GM23338 (cell line): Measurements from ENCODE around the gene CFAP90. TPM values are rescaled to one million over a fixed set of nuclear protein-coding genes. Genes with fewer than 3 reads are reported as not detected.

Source experiments
- CREB1 ChIP-seq: fragments of 250-450 bp; sonication (Bioruptor Pico); IDR thresholded peaks from 2 replicates; pipeline ENCODE4 v1.5.0; 2020; ENCODE audit warnings: low read depth, mild to moderate bottlenecking, moderate library complexity
- NANOG ChIP-seq: IDR thresholded peaks from 2 replicates; pipeline ENCODE4 v1.6.1; 2016; ENCODE audit warnings: antibody characterized with exemption, borderline replicate concordance
- STAT1 ChIP-seq: IDR thresholded peaks from one replicate; pipeline ENCODE4 v1.6.1; 2016; ENCODE audit warnings: antibody characterized with exemption; ENCODE audit not compliant: unreplicated experiment
- ZNF114 ChIP-seq: fragments of 250-450 bp; sonication (Bioruptor Pico); IDR thresholded peaks from 2 replicates; pipeline ENCODE4 v1.5.0; 2020; ENCODE audit warnings: mild to moderate bottlenecking, moderate library complexity
- ZNF331 ChIP-seq: fragments of 250-450 bp; sonication (Bioruptor Pico); IDR thresholded peaks from 2 replicates; pipeline ENCODE4 v1.5.0; 2020; ENCODE audit warnings: low read depth, mild to moderate bottlenecking, moderate library complexity
- polyA plus RNA-seq: library from polyadenylated mRNA; unstranded; fragments of >200 nt; fragmentation: Nextera tagmentation; extraction: Ambion mirVana; gene quantifications from 2 replicates; pipeline ENCODE4 v1.2.1, GENCODE V29; 2016
- total RNA-seq: library from RNA; depleted of rRNA; stranded (reverse); fragments of >200 nt; shearing (Covaris generic); gene quantifications from 2 replicates; pipeline ENCODE4 v1.2.3, GENCODE V29; 2014; rRNA removed
- TF ChIP-seq, protein P1 (sequence below): IDR thresholded peaks from 2 replicates; pipeline ENCODE4 v1.6.1; 2016; ENCODE audit warnings: antibody characterized with exemption

The CFAP90 gene
- total and polyA plus RNA-seq, 2 experiments from 2014 or later: 0.10 to 1.0 TPM

DNA sequence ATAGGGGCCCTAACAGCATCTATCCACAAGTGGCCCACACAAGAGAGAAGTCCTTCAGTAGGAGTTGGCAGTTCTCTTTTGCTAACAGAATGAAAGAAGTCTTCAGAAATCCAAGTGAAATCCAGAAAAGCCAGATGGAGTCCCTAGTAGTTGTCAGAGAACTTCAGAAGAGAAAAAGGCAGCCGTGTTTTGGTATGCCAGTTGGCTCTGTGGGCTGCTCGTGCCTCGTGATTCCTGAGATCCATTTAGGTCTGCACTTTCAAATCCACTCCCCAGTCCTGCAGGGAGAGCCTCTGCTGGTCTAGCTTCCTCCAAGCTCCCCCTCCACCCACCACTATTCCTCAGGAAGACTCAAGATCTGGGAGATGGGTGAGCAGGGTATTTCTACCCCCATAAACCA, 69.0 kb downstream of the CFAP90 start (continued):
- TF ChIP-seq, protein P1, sequence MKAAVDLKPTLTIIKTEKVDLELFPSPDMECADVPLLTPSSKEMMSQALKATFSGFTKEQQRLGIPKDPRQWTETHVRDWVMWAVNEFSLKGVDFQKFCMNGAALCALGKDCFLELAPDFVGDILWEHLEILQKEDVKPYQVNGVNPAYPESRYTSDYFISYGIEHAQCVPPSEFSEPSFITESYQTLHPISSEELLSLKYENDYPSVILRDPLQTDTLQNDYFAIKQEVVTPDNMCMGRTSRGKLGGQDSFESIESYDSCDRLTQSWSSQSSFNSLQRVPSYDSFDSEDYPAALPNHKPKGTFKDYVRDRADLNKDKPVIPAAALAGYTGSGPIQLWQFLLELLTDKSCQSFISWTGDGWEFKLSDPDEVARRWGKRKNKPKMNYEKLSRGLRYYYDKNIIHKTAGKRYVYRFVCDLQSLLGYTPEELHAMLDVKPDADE: no peak
- TF ChIP-seq ZNF331 (CRISPR knock-in tag) (no peak), NANOG (no peak), ZNF114 (no peak), CREB1 (no peak), STAT1 (no peak)

Other genes with a start within 250 kb of the CFAP90 start
- gene FASTKD3, start 17.9 kb upstream of the CFAP90 start, total RNA-seq: 11.8 and 13.5 TPM in 2 replicates
- 10.8 and 12.2 TPM in 2 replicates for gene FASTKD3, start 17.9 kb upstream of the CFAP90 start, polyA plus RNA-seq
- gene MTRR, start 18.0 kb upstream of the CFAP90 start, total RNA-seq: 39.7 and 55.9 TPM in 2 replicates
- 11.6 and 16.5 TPM in 2 replicates for gene MTRR, start 18.0 kb upstream of the CFAP90 start, polyA plus RNA-seq